Lower leg skin (tissue), 3 donors: ENCODE data around the gene CPO.

Experiments used
- POLR2A ChIP-seq, 2 donors: fragments of 450-650 bp; IDR thresholded peaks; one replicate each; pipeline ENCODE4 v1.6.1; 2016 to 2017; ENCODE audit warnings: antibody characterized with exemption in 2 of 2, mild to moderate bottlenecking in 1 of 2, moderate library complexity in 1 of 2
- TF ChIP-seq, protein P1 (sequence below), 3 donors: fragments of 450-650 bp; IDR thresholded peaks; one replicate each; pipeline ENCODE4 v1.5.1; 2016; ENCODE audit warnings: antibody characterized with exemption in 3 of 3, mild to moderate bottlenecking in 3 of 3, moderate library complexity in 2 of 3

- TF ChIP-seq, protein P1, sequence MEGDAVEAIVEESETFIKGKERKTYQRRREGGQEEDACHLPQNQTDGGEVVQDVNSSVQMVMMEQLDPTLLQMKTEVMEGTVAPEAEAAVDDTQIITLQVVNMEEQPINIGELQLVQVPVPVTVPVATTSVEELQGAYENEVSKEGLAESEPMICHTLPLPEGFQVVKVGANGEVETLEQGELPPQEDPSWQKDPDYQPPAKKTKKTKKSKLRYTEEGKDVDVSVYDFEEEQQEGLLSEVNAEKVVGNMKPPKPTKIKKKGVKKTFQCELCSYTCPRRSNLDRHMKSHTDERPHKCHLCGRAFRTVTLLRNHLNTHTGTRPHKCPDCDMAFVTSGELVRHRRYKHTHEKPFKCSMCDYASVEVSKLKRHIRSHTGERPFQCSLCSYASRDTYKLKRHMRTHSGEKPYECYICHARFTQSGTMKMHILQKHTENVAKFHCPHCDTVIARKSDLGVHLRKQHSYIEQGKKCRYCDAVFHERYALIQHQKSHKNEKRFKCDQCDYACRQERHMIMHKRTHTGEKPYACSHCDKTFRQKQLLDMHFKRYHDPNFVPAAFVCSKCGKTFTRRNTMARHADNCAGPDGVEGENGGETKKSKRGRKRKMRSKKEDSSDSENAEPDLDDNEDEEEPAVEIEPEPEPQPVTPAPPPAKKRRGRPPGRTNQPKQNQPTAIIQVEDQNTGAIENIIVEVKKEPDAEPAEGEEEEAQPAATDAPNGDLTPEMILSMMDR (IDR thresholded peaks at IDR 0.05), result no peak
- TF ChIP-seq POLR2A (IDR thresholded peaks at IDR 0.05), result no peak
These were observed 35.2 kb downstream of the CPO start for GRCh38 chr2:206974551-206974950.
